Ramos (cell line): ENCODE measurements around the gene ANK3.

ENCODE experiments used
- in situ Hi-C: fragments of 300-500 bp; cut with MboI; formaldehyde crosslinking; loops from one replicate; pipeline ENCODE4 v1.14.3; 2022; ENCODE audit warnings: low sequenced_read_pairs; ENCODE audit not compliant: unreplicated experiment

The ANK3 gene

GRCh38 chr10:60254776-60255175 is 134.9 kb downstream of the ANK3 start:
- in situ Hi-C loops: no loop called here

- in situ Hi-C loops: no loop called here
These were observed 136.2 kb downstream of the ANK3 start for GRCh38 chr10:60253484-60253883.

GRCh38 chr10:60252688-60253087 is 137.0 kb downstream of the ANK3 start:
- in situ Hi-C loops: no loop called here

- in situ Hi-C loops: loop anchor here (25.0 kb wide), 2 partner anchors 391 to 1484 kb away; no protein-coding TSS in a partner anchor
These were observed 143.3 kb downstream of the ANK3 start for GRCh38 chr10:60246382-60246781.

GRCh38 chr10:60239228-60239627 is 150.4 kb downstream of the ANK3 start:
- in situ Hi-C loops: loop anchor here (25.0 kb wide), 2 partner anchors 398 to 1477 kb away; no protein-coding TSS in a partner anchor

- in situ Hi-C loops: loop anchor here (25.0 kb wide), 2 partner anchors 399 to 1476 kb away; no protein-coding TSS in a partner anchor
These were observed 150.9 kb downstream of the ANK3 start for GRCh38 chr10:60238759-60239100.

- in situ Hi-C loops: loop anchor here (25.0 kb wide), 2 partner anchors 399 to 1476 kb away; no protein-coding TSS in a partner anchor
These were observed 151.5 kb downstream of the ANK3 start for GRCh38 chr10:60237977-60238758.

- in situ Hi-C loops: loop anchor here (25.0 kb wide), 2 partner anchors 400 to 1475 kb away; no protein-coding TSS in a partner anchor
These were observed 152.7 kb downstream of the ANK3 start for GRCh38 chr10:60236869-60237524.

- in situ Hi-C loops: loop anchor here (25.0 kb wide), 2 partner anchors 402 to 1473 kb away; no protein-coding TSS in a partner anchor
These were observed 154.7 kb downstream of the ANK3 start for GRCh38 chr10:60235001-60235400.

- in situ Hi-C loops: loop anchor here (25.0 kb wide), 2 partner anchors 403 to 1472 kb away; no protein-coding TSS in a partner anchor
These were observed 155.1 kb downstream of the ANK3 start for GRCh38 chr10:60234551-60234950.

GRCh38 chr10:60230892-60231291 is 158.8 kb downstream of the ANK3 start:
- in situ Hi-C loops: loop anchor here (25.0 kb wide), 2 partner anchors 406 to 1469 kb away; no protein-coding TSS in a partner anchor

- in situ Hi-C loops: loop anchor here (25.0 kb wide), 4 partner anchors 112 to 587 kb away; partner anchors contain the start of gene CDK1
These were observed 165.5 kb downstream of the ANK3 start for GRCh38 chr10:60224066-60224705.

- in situ Hi-C loops: loop anchor here (25.0 kb wide), 4 partner anchors 110 to 585 kb away; partner anchors contain the start of gene CDK1
These were observed 167.6 kb downstream of the ANK3 start for GRCh38 chr10:60222047-60222446.

GRCh38 chr10:60212195-60212594 is 177.5 kb downstream of the ANK3 start:
- in situ Hi-C loops: loop anchor here (25.0 kb wide), 4 partner anchors 100 to 575 kb away; partner anchors contain the start of gene CDK1

GRCh38 chr10:60209874-60210570 is 179.7 kb downstream of the ANK3 start:
- in situ Hi-C loops: loop anchor here (25.0 kb wide), 4 partner anchors 98 to 577 kb away; partner anchors contain the start of gene CDK1

- in situ Hi-C loops: loop anchor here (25.0 kb wide), 4 partner anchors 96 to 579 kb away; partner anchors contain the start of gene CDK1
These were observed 180.9 kb downstream of the ANK3 start for GRCh38 chr10:60208676-60209269.

- in situ Hi-C loops: loop anchor here (25.0 kb wide), 4 partner anchors 96 to 579 kb away; partner anchors contain the start of gene CDK1
These were observed 181.8 kb downstream of the ANK3 start for GRCh38 chr10:60207894-60208293.

GRCh38 chr10:60206735-60207134 is 182.9 kb downstream of the ANK3 start:
- in situ Hi-C loops: loop anchor here (25.0 kb wide), 4 partner anchors 94 to 581 kb away; partner anchors contain the start of gene CDK1

- in situ Hi-C loops: loop anchor here (25.0 kb wide), 4 partner anchors 93 to 582 kb away; partner anchors contain the start of gene CDK1
These were observed 183.9 kb downstream of the ANK3 start for GRCh38 chr10:60205741-60206140.
